22Rv1 (cell line): ENCODE results near the gene SMNDC1.

Source experiments
- ZFX ChIP-seq: fragments of 450-650 bp; IDR thresholded peaks from 2 replicates; pipeline ENCODE4 v1.6.1; 2017; ENCODE audit warnings: antibody characterized with exemption, borderline replicate concordance
- TF ChIP-seq, protein P1 (sequence below): fragments of 450-650 bp; IDR thresholded peaks from 2 replicates; pipeline ENCODE4 v1.5.1; 2017; ENCODE audit warnings: mild to moderate bottlenecking

DNA sequence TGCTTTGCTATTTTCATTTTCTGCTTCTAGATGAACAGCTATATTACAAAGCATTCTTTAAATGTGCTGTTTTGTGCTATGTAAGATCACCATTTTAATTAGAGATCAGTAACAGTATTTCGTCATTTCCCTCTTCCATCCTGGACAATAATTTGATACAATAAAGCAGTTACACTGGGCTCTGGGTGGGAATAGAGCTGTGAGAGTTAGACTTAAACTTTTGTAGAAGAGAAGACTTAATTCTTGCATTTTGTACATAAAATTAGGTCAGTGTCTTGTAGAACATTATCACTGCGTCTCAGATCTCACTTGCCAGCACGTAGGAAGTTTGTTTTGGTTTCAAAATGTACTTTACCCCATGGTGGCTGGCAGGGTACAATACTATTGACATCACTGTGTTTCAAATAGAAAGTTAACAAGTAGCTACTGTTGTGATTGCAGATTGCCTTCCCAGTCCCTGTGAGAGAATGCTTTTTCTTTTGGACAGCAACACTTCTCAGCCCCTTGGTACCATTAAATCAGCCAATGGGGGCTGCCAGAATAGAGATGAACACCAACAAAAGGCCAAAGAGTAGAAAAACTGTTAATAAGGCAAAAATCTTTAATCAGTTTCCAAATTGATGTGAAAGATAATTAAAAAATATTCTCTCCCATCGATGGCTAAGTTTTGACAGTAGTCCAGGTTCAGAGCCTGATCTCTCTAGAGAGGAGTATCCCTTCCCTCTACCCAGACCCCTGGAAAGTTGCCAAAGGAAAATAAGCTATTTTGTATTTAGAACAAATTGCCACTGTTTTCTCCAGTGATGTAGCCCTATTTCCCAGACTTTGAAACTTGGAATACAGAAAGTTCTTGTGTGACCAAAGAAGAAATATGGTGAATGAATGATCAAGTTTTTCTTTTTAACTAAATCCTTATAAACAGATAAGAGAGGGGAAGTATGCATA, 35.1 kb downstream of the SMNDC1 start:
- TF ChIP-seq, protein P1, sequence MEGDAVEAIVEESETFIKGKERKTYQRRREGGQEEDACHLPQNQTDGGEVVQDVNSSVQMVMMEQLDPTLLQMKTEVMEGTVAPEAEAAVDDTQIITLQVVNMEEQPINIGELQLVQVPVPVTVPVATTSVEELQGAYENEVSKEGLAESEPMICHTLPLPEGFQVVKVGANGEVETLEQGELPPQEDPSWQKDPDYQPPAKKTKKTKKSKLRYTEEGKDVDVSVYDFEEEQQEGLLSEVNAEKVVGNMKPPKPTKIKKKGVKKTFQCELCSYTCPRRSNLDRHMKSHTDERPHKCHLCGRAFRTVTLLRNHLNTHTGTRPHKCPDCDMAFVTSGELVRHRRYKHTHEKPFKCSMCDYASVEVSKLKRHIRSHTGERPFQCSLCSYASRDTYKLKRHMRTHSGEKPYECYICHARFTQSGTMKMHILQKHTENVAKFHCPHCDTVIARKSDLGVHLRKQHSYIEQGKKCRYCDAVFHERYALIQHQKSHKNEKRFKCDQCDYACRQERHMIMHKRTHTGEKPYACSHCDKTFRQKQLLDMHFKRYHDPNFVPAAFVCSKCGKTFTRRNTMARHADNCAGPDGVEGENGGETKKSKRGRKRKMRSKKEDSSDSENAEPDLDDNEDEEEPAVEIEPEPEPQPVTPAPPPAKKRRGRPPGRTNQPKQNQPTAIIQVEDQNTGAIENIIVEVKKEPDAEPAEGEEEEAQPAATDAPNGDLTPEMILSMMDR, result no peak
- TF ChIP-seq ZFX, result no peak
